H1 (cell line): ENCODE data around the gene TBC1D16. TPM values are rescaled to one million over a fixed set of nuclear protein-coding genes. Genes with fewer than 3 reads are reported as not detected.

Experiments used
- ASH2L ChIP-seq: fragments of 200-600, 300-600 bp; sonication (generic); IDR thresholded peaks from one replicate; pipeline ENCODE4 v1.7.1; 2017; ENCODE audit warnings: low read length
- ATF3 ChIP-seq: IDR thresholded peaks from 2 replicates; pipeline ENCODE4 v1.6.1; 2011; ENCODE audit warnings: low read depth, mild to moderate bottlenecking, low read length; ENCODE audit not compliant: insufficient read depth
- BACH1 ChIP-seq: IDR thresholded peaks from 2 replicates; pipeline ENCODE4 v1.6.1; 2012; ENCODE audit warnings: low read length, improper control_type of control experiment
- BCL11A ChIP-seq, 2 experiments: IDR thresholded peaks; one replicate each; pipeline ENCODE4 v1.6.1; 2011; ENCODE audit warnings: low read depth in 2 of 2, low read length in 2 of 2, mild to moderate bottlenecking in 2 of 2
- BRCA1 ChIP-seq: IDR thresholded peaks from 2 replicates; pipeline ENCODE4 v1.6.1; 2012; ENCODE audit warnings: low read depth, low read length, improper control_type of control experiment
- CBX5 ChIP-seq: fragments of 300-800, 300-1000 bp; sonication (generic); IDR thresholded peaks from 2 replicates; pipeline ENCODE4 v1.7.1; 2016; ENCODE audit warnings: antibody characterized with exemption, low read length, low read depth
- FOSL1 ChIP-seq: IDR thresholded peaks from 2 replicates; pipeline ENCODE4 v1.6.1; 2011; ENCODE audit warnings: mild to moderate bottlenecking, low read depth, low read length, moderate library complexity; ENCODE audit not compliant: insufficient read depth
- GABPA ChIP-seq: IDR thresholded peaks from 2 replicates; pipeline ENCODE4 v1.6.1; 2011; ENCODE audit warnings: mild to moderate bottlenecking, low read length, moderate library complexity, borderline replicate concordance; ENCODE audit not compliant: insufficient read depth
- GTF2F1 ChIP-seq: IDR thresholded peaks from 2 replicates; pipeline ENCODE4 v1.6.1; 2012; ENCODE audit warnings: low read depth, low read length, improper control_type of control experiment, borderline replicate concordance
- JUND ChIP-seq: IDR thresholded peaks from 2 replicates; pipeline ENCODE4 v1.6.1; 2011; ENCODE audit warnings: mild to moderate bottlenecking, improper control_type of control experiment, low read length
- MAFK ChIP-seq: IDR thresholded peaks from 2 replicates; pipeline ENCODE4 v1.6.1; 2012; ENCODE audit warnings: low read depth, mild to moderate bottlenecking, improper control_type of control experiment, low read length
- PHF8 ChIP-seq: fragments of 200-600 bp; sonication (generic); conservative IDR thresholded peaks from 2 replicates; pipeline ENCODE4 v1.7.1; 2012; ENCODE audit warnings: low read depth, mild to moderate bottlenecking, inconsistent platforms, low read length, moderate library complexity
- POLR2A ChIP-seq, 2 experiments: IDR thresholded peaks; 1 replicate in 1 of 2; 2 replicates in 1 of 2; pipeline ENCODE4 v1.6.1; 2011; ENCODE audit warnings: low read depth in 2 of 2, low read length in 2 of 2, mild to moderate bottlenecking in 2 of 2; ENCODE audit errors: control extremely low read depth in 1 of 2
- RBBP5 ChIP-seq: IDR thresholded peaks from 2 replicates; pipeline ENCODE4 v1.7.1; 2012; ENCODE audit warnings: low read depth, mild to moderate bottlenecking, inconsistent platforms, low read length, moderate library complexity, borderline replicate concordance
- RFX5 ChIP-seq: IDR thresholded peaks from 2 replicates; pipeline ENCODE4 v1.6.1; 2011; ENCODE audit warnings: low read depth, low read length, improper control_type of control experiment, borderline replicate concordance
- RXRA ChIP-seq: IDR thresholded peaks from 2 replicates; pipeline ENCODE4 v1.6.1; 2011; ENCODE audit warnings: low read depth, mild to moderate bottlenecking, low read length, moderate library complexity; ENCODE audit not compliant: insufficient read depth
- SIRT6 ChIP-seq: IDR thresholded peaks from one replicate; pipeline ENCODE4 v1.7.1; 2012; ENCODE audit warnings: low read length, inconsistent platforms
- SP4 ChIP-seq: IDR thresholded peaks from 2 replicates; pipeline ENCODE4 v1.6.1; 2012; ENCODE audit warnings: low read length, inconsistent platforms
- TAF7 ChIP-seq: optimal IDR thresholded peaks from 2 replicates; pipeline ENCODE3; 2011; ENCODE audit warnings: low read depth, mild to moderate bottlenecking, inconsistent platforms, low read length, moderate library complexity, borderline replicate concordance
- TBP ChIP-seq: IDR thresholded peaks from 2 replicates; pipeline ENCODE4 v1.6.1; 2011; ENCODE audit warnings: low read depth, low read length, improper control_type of control experiment
- ZNF274 ChIP-seq: IDR thresholded peaks from 2 replicates; pipeline ENCODE4 v1.7.0; 2012; ENCODE audit warnings: low read length, borderline replicate concordance; ENCODE audit errors: extremely low read depth
- polyA plus RNA-seq, 7 experiments: library from polyadenylated mRNA; depleted of rRNA in 3 of 7; stranded (reverse) in 5 of 7; unstranded in 2 of 7; fragments of >200 nt in 5 of 7; fragments of 200-250 nt in 2 of 7; gene quantifications; 1 replicate in 5 of 7; 2 replicates in 1 of 7; 4 replicates in 1 of 7; pipeline versions ENCODE4 v1.2.1 to v1.2.3, GENCODE V29; 2011 to 2013; ENCODE audit warnings: missing spikeins in 2 of 7, mixed read lengths in 2 of 7
- total RNA-seq: library from RNA; stranded (reverse); fragmentation: NEBNext Ultra II Directional; extraction: Animal tissue kit (Norgen Biotek cat#: 25700); gene quantifications from 2 replicates; pipeline ENCODE4 v1.2.1, GENCODE V29; 2021
- TF ChIP-seq, protein P1 (sequence below): IDR thresholded peaks from 2 replicates; pipeline ENCODE4 v1.6.1; 2011; ENCODE audit warnings: low read length, improper control_type of control experiment
- TF ChIP-seq, protein P2 (sequence below): IDR thresholded peaks from 2 replicates; pipeline ENCODE4 v1.6.1; 2012; ENCODE audit warnings: inconsistent platforms

Gene TBC1D16
- total and polyA plus RNA-seq, 2 of the 8 experiments (the other 6 are each of a cell fraction or from before 2014, with no cell fraction given), result 21.1 to 109 TPM

DNA sequence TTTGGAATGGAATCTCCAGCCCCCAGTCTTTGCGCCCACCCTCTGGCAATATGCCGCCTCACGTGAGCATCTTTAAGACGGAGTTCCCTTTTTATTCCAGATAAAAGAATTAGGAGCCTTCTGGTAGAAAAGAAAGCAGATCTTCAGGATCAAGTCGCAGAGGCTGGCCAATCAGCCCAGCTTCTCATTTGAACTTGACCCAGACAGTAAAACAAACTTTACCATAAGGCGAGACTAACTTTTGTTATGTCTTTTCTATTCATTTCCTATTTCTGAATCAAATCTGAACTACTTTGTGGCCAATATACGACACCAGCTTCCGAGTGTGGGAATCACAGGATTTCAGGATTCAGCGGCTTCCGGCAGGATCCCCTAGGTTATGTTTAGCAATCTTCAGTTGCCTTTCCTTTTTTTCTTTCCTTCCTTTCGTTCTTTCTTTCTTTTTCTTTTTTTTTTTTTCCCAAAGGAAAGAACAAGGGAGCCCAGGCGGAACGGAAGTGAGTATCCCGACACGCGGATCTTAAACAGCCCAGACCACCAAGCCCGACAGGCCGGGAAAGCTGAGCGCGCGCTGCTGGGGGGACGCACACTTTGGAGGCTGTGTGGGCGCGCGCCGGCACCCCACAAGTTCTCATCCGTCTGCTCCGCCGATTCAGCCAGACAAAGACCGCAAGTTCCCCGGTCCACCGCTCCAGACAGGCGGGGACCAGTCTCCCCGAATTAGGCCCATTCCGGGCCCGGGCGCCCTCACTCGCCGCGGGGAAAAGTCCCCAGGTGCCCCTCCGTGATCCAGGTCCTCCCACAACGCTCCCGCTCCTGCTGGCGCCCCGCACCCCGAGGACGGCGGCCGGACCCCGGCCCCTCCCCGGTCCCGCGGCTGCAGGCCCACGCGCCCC lies 633 bp downstream of the TBC1D16 start (continued):
- TF ChIP-seq, protein P1, sequence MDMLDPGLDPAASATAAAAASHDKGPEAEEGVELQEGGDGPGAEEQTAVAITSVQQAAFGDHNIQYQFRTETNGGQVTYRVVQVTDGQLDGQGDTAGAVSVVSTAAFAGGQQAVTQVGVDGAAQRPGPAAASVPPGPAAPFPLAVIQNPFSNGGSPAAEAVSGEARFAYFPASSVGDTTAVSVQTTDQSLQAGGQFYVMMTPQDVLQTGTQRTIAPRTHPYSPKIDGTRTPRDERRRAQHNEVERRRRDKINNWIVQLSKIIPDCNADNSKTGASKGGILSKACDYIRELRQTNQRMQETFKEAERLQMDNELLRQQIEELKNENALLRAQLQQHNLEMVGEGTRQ, result peak; percentile 9; the same call in 1 of the 2 replicates
- no peak; the same call in 1 of the 2 replicates for TF ChIP-seq PHF8
- no peak for TF ChIP-seq FOSL1
- no peak for TF ChIP-seq TBP
- no peak for TF ChIP-seq JUND
- TF ChIP-seq CBX5, result no peak
- TF ChIP-seq RXRA, result no peak
- TF ChIP-seq RBBP5, result no peak
- TF ChIP-seq, protein P2, sequence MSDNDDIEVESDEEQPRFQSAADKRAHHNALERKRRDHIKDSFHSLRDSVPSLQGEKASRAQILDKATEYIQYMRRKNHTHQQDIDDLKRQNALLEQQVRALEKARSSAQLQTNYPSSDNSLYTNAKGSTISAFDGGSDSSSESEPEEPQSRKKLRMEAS, result 0 out of 2 replicates have a peak, but pooled peaks have one; percentile 42
- 0 out of 2 replicates have a peak, but pooled peaks have one; percentile 19 for TF ChIP-seq BACH1
- TF ChIP-seq BCL11A (IDR thresholded peaks at IDR 0.05; ENCODE audit: low read depth in 2 of 2, low read length in 2 of 2), result no peak
- TF ChIP-seq GABPA, result no peak; the same call in 1 of the 2 replicates
- TF ChIP-seq ATF3, result no peak
- no peak for TF ChIP-seq TAF7
- no peak for TF ChIP-seq SP4
- TF ChIP-seq MAFK, result no peak
- TF ChIP-seq ZNF274, result no peak
- peak in 1 of 2 experiments; percentile 50; a peak in 1 of 3 replicates for TF ChIP-seq POLR2A (IDR thresholded peaks at IDR 0.05; ENCODE audit: control extremely low read depth in 1 of 2, low read depth in 2 of 2, low read length in 2 of 2)
- TF ChIP-seq BRCA1, result no peak
- TF ChIP-seq RFX5, result no peak
- TF ChIP-seq SIRT6, result no peak
- no peak for TF ChIP-seq GTF2F1
- no peak for TF ChIP-seq ASH2L
